Measurements from ENCODE around the gene GIGYF1.

The GIGYF1 gene

GRCh38 chr7:100682228-100682741, 11.8 kb downstream of the GIGYF1 start:
- ChIA-PET CTCF (interaction anchor here (1.6 to 8.9 kb wide), 4 partner anchors 9 to 170 kb away, joined by 5 to 106 read pairs (median 10); partner anchors contain the start of genes POP7 and SLC12A9), POLR2A (interaction anchor here (1.0 kb wide), 1 partner anchor 9 kb away, joined by 3 read pairs; the partner anchor contains the start of gene GNB2)
- DNase-seq (ENCODE audit: extremely low spot score), result no peak
- no peak for TF ChIP-seq CTCF (IDR thresholded peaks at IDR 0.05; ENCODE audit: control extremely low read depth, extremely low read depth, low read depth, missing control alignments)

GRCh38 chr7:100681491-100682227, 12.4 kb downstream of the GIGYF1 start:
- CTCF ChIA-PET, result interaction anchor here (1.6 to 8.9 kb wide), 3 partner anchors 9 to 171 kb away, joined by 5 to 106 read pairs (median 14); partner anchors contain the start of genes POP7 and SLC12A9
- no peak for DNase-seq (ENCODE audit: extremely low spot score)
- TF ChIP-seq CTCF (IDR thresholded peaks at IDR 0.05; ENCODE audit: control extremely low read depth, extremely low read depth, low read depth, missing control alignments), result no peak
- POLR2A ChIA-PET, result no interaction called here

DNA sequence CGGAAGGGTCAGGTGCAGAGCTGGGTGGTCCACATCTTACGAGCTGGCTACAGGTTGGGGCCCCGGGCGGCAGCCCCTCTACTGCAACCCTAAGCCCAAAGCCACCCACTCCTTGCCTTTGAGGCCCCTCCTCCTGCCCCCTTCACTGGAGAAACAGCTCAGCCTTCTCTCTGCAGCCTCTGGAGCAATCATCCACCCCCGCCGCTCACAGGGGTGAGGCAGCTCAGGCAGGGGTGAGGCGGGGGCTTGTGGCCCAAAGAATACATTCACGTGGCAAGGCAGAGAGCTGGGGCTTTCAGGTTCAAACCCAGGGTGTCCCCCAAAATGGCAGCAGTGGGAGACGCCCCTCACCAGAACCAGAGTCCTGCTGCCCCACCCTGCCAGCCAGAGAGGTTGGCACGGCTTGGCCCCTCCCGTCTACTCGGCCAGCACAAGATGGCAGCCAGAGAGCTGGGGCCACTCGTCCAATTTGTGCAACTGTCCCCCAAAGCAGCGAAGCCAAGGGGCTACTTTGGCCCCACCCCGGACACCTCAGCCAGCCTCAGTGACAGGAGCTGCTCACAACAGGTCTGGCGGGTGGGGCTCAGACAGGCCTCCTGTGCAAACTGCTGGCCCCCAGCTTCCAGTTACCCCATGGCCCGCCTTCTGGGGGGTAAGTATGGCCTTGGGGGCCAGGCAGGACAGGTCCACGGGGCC, 13.3 kb downstream of the GIGYF1 start:
- no peak for TF ChIP-seq CTCF (IDR thresholded peaks at IDR 0.05; ENCODE audit: control extremely low read depth, extremely low read depth, low read depth, missing control alignments)
- ChIA-PET CTCF (interaction anchor here (2.8 to 8.9 kb wide), 2 partner anchors 10 to 25 kb away, joined by 14 to 106 read pairs; partner anchors contain the start of gene POP7), POLR2A (no interaction called here)
- no peak for DNase-seq (ENCODE audit: extremely low spot score)

GRCh38 chr7:100679927-100680575, 14.0 kb downstream of the GIGYF1 start:
- CTCF ChIA-PET, result interaction anchor here (2.8 to 8.9 kb wide), 2 partner anchors 11 to 26 kb away, joined by 14 to 106 read pairs; partner anchors contain the start of gene POP7
- POLR2A ChIA-PET, result interaction anchor here (0.5 kb wide), 1 partner anchor 31 kb away, joined by 3 read pairs; no protein-coding TSS in a partner anchor
- DNase-seq (ENCODE audit: extremely low spot score), result no peak
- TF ChIP-seq CTCF (IDR thresholded peaks at IDR 0.05; ENCODE audit: control extremely low read depth, extremely low read depth, low read depth, missing control alignments), result no peak

GRCh38 chr7:100679129-100679926, 14.7 kb downstream of the GIGYF1 start:
- DNase-seq (ENCODE audit: extremely low spot score), result no peak
- CTCF ChIA-PET, result interaction anchor here (2.8 to 8.9 kb wide), 2 partner anchors 12 to 26 kb away, joined by 14 to 106 read pairs; partner anchors contain the start of gene POP7
- POLR2A ChIA-PET, result no interaction called here
- TF ChIP-seq CTCF (IDR thresholded peaks at IDR 0.05; ENCODE audit: control extremely low read depth, extremely low read depth, low read depth, missing control alignments), result no peak
